CD14-positive monocyte (primary cell): ENCODE results near the gene DOK6. TPM values are rescaled to one million over a fixed set of nuclear protein-coding genes. Genes with fewer than 3 reads are reported as not detected.

Experiments used
- DNase-seq, 3 donors: peaks; one replicate each; pipeline ENCODE4 v3.0.0-alpha.2; 2011 to 2022
- H2AFZ ChIP-seq: 2 replicates; pipeline ENCODE4 v1.6.0; 2012; ENCODE audit warnings: mild to moderate bottlenecking, low read depth, low read length, inconsistent platforms; ENCODE audit not compliant: insufficient read depth, poor library complexity, severe bottlenecking
- H3K27ac ChIP-seq, 2 donors: 1 replicate in 1 of 2; 2 replicates in 1 of 2; pipeline ENCODE4 v1.5.1; 2012 to 2013; ENCODE audit warnings: low read length in 2 of 2, control low read depth in 1 of 2, inconsistent platforms in 1 of 2, low read depth in 1 of 2, mild to moderate bottlenecking in 1 of 2
- H3K27me3 ChIP-seq, 2 donors: one replicate each; pipeline versions ENCODE4 v1.6.0 to v1.6.1; 2011 to 2013; ENCODE audit warnings: low read length in 2 of 2; ENCODE audit not compliant: control insufficient read depth in 2 of 2, insufficient read depth in 2 of 2
- H3K36me3 ChIP-seq, 2 donors: replicated peaks in 1 of 2; 1 replicate in 1 of 2; 2 replicates in 1 of 2; pipeline versions ENCODE4 v1.5.1 to v1.6.1; 2012 to 2013; ENCODE audit warnings: low read length in 2 of 2, control low read depth in 1 of 2, inconsistent platforms in 1 of 2, mild to moderate bottlenecking in 1 of 2; ENCODE audit not compliant: insufficient read depth in 2 of 2, control insufficient read depth in 1 of 2
- H3K4me1 ChIP-seq, 2 donors: 1 replicate in 1 of 2; 2 replicates in 1 of 2; pipeline versions ENCODE4 v1.5.1 to v1.6.1; 2012 to 2013; ENCODE audit warnings: low read length in 2 of 2, control low read depth in 1 of 2, inconsistent platforms in 1 of 2, mild to moderate bottlenecking in 1 of 2, moderate library complexity in 1 of 2; ENCODE audit not compliant: insufficient read depth in 2 of 2, control insufficient read depth in 1 of 2
- H3K4me2 ChIP-seq: replicated peaks from 2 replicates; pipeline ENCODE3; 2012; ENCODE audit warnings: low read length, moderate library complexity, mild to moderate bottlenecking; ENCODE audit not compliant: poor library complexity, severe bottlenecking; ENCODE audit errors: extremely low read depth
- H3K4me3 ChIP-seq, 3 experiments: fragments of 200-600 bp in 1 of 3; sonication (generic) in 1 of 3; replicated peaks in 1 of 3; 1 replicate in 2 of 3; 2 replicates in 1 of 3; pipeline ENCODE4 v1.5.1; 2011 to 2013; ENCODE audit warnings: low read length in 3 of 3, mild to moderate bottlenecking in 3 of 3, control low read depth in 2 of 3, low read depth in 2 of 3, inconsistent platforms in 1 of 3, moderate library complexity in 1 of 3
- H3K79me2 ChIP-seq: 2 replicates; pipeline ENCODE4 v1.6.0; 2012; ENCODE audit warnings: mild to moderate bottlenecking, control low read depth, inconsistent platforms, low read length, moderate library complexity; ENCODE audit not compliant: insufficient read depth
- H3K9ac ChIP-seq: 2 replicates; pipeline ENCODE4 v1.6.0; 2017; ENCODE audit warnings: low read length, mild to moderate bottlenecking; ENCODE audit not compliant: insufficient read depth, poor library complexity, severe bottlenecking
- H3K9me3 ChIP-seq, 2 donors: replicated peaks in 1 of 2; 1 replicate in 1 of 2; 2 replicates in 1 of 2; pipeline versions ENCODE4 v1.5.1 to v1.6.1; 2012 to 2013; ENCODE audit warnings: low read length in 2 of 2, control low read depth in 1 of 2; ENCODE audit not compliant: control insufficient read depth in 1 of 2, insufficient read depth in 1 of 2
- H4K20me1 ChIP-seq: 2 replicates; pipeline ENCODE4 v1.6.0; 2012; ENCODE audit warnings: mild to moderate bottlenecking, low read length, control low read depth, moderate library complexity; ENCODE audit not compliant: insufficient read depth
- H3K27ac Mint-ChIP-seq, 7 donors: one replicate each; pipeline ENCODE4 v1.8.0; 2020; ENCODE audit warnings: mild to moderate bottlenecking in 7 of 7, mixed read lengths in 7 of 7, moderate library complexity in 6 of 7, inconsistent platforms in 2 of 7
- H3K27me3 Mint-ChIP-seq, 3 donors: one replicate each; pipeline ENCODE4 v1.8.0; 2021 to 2022; ENCODE audit warnings: low read depth in 3 of 3, mild to moderate bottlenecking in 3 of 3, mixed read lengths in 3 of 3, moderate library complexity in 3 of 3, inconsistent platforms in 1 of 3
- H3K36me3 Mint-ChIP-seq, 2 donors: one replicate each; pipeline ENCODE4 v1.8.0; 2020; ENCODE audit warnings: mixed read lengths in 2 of 2, inconsistent platforms in 1 of 2, mild to moderate bottlenecking in 1 of 2
- H3K4me1 Mint-ChIP-seq: one replicate; pipeline ENCODE4 v1.8.0; 2020; ENCODE audit warnings: mild to moderate bottlenecking, mixed read lengths
- H3K4me3 Mint-ChIP-seq, 2 donors: one replicate each; pipeline ENCODE4 v1.8.0; 2020; ENCODE audit warnings: mild to moderate bottlenecking in 2 of 2, mixed read lengths in 2 of 2, moderate library complexity in 1 of 2
- H3K9me3 Mint-ChIP-seq, 7 donors: one replicate each; pipeline ENCODE4 v1.8.0; 2020 to 2022; ENCODE audit warnings: mixed read lengths in 7 of 7, mild to moderate bottlenecking in 6 of 7, moderate library complexity in 6 of 7, inconsistent platforms in 2 of 7
- WGBS: methylation state at CpG from one replicate; pipeline ENCODE4 v1.1.5; 2013; ENCODE audit warnings: missing lambda C conversion rate; ENCODE audit not compliant: insufficient coverage; 5-methylcytosine and 5-hydroxymethylcytosine counted together
- intact Hi-C, 2 donors: fragments of 100-400 bp; cut with micrococcal nuclease; formaldehyde crosslinking; loops; one replicate each; pipeline versions ENCODE4 v1.15.0 to v1.15.1; 2023
- polyA plus RNA-seq, 3 donors: library from polyadenylated mRNA; depleted of rRNA in 1 of 3; unstranded in 2 of 3; stranded (reverse) in 1 of 3; fragments of 300-500 nt in 2 of 3; fragments of >200 nt in 1 of 3; fragmentation: Illumina TruSeq in 2 of 3; gene quantifications; 1 replicate in 2 of 3; 2 replicates in 1 of 3; pipeline ENCODE4 v1.2.3, GENCODE V29; 2012 to 2021
- TF ChIP-seq, protein P1 (sequence below): fragments of 200-600 bp; IDR thresholded peaks from one replicate; pipeline ENCODE4 v1.8.0; 2022; ENCODE audit warnings: antibody characterized with exemption, mild to moderate bottlenecking

Gene DOK6
- polyA plus RNA-seq, 3 donors = not detected

DNA sequence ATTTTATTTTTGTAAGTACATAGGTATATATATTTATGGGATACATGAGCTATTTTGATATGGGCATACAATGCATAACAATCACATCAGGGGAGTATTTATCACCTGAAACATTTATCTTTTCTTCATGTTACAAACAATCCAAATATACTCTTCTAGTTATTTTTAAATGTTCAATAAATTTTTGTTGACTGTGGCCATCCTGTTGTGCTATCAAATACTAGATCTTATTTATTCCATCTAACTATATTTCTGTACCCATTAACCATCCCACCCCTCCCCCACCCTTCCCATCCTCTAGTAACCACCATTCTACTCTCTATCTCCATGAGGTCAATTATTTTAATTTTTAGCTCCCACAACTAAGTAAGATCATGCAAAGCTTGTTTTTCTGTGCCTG is 390.0 kb downstream of the DOK6 start:
- Histone ChIP-seq H2AFZ (no peak overlapping the region), H3K4me3 (no peak overlapping the region), H3K9me3 (peaks cover 0 to 4% of the 10 kb centered on the region in 2 donors), H3K36me3 (no peaks in the 10 kb centered on the region), H3K4me1 (no peaks in the 10 kb centered on the region), H3K79me2 (no peaks in the 10 kb centered on the region), H3K27me3 (no peaks in the 10 kb centered on the region), H4K20me1 (no peaks in the 10 kb centered on the region), H3K9ac (no peak overlapping the region), H3K4me2 (no peak overlapping the region), H3K27ac (no peak overlapping the region)
- intact Hi-C loops = no loop called here
- TF ChIP-seq, protein P1, sequence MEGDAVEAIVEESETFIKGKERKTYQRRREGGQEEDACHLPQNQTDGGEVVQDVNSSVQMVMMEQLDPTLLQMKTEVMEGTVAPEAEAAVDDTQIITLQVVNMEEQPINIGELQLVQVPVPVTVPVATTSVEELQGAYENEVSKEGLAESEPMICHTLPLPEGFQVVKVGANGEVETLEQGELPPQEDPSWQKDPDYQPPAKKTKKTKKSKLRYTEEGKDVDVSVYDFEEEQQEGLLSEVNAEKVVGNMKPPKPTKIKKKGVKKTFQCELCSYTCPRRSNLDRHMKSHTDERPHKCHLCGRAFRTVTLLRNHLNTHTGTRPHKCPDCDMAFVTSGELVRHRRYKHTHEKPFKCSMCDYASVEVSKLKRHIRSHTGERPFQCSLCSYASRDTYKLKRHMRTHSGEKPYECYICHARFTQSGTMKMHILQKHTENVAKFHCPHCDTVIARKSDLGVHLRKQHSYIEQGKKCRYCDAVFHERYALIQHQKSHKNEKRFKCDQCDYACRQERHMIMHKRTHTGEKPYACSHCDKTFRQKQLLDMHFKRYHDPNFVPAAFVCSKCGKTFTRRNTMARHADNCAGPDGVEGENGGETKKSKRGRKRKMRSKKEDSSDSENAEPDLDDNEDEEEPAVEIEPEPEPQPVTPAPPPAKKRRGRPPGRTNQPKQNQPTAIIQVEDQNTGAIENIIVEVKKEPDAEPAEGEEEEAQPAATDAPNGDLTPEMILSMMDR = no peak
- DNase-seq = no peak
- H3K36me3 Mint-ChIP-seq = no peaks in the 10 kb centered on the region
- H3K4me1 Mint-ChIP-seq = no peaks in the 10 kb centered on the region
- peaks cover 0 to 6% (median 2%) of the 10 kb centered on the region in 7 donors for H3K9me3 Mint-ChIP-seq
- H3K27me3 Mint-ChIP-seq = no peaks in the 10 kb centered on the region
- H3K4me3 Mint-ChIP-seq = no peak overlapping the region
- H3K27ac Mint-ChIP-seq = no peak overlapping the region

DNA sequence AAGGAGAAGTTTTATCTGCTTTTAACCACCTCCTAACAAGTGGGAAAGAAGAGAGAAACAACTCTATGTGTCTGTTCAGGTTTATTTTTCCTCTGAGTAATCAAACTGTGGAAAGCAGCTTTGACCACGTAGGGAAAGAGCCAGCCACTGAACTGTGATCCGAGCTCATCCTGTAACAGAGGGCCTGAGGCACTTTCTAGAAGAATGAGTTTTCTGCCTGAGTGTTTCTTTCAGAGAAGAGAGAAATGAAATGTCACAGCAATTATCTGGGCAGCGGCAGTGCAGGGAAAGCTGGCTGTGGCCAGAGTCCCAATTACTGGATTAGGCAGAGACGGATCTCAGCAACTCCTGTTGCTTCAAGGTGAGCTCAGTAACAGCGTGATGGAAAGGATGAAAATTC is 395.1 kb downstream of the DOK6 start:
- Histone ChIP-seq H2AFZ (no peak overlapping the region), H3K36me3 (no peaks in the 10 kb centered on the region), H3K27me3 (no peaks in the 10 kb centered on the region), H3K4me3 (no peak overlapping the region), H3K27ac (no peak overlapping the region), H3K9ac (no peak overlapping the region), H4K20me1 (no peaks in the 10 kb centered on the region), H3K4me1 (no peaks in the 10 kb centered on the region), H3K79me2 (no peaks in the 10 kb centered on the region), H3K4me2 (no peak overlapping the region), H3K9me3 (peaks cover 0 to 4% of the 10 kb centered on the region in 2 donors)
- intact Hi-C loops = no loop called here
- DNase-seq = no peak
- peaks cover 0 to 6% (median 2%) of the 10 kb centered on the region in 7 donors for H3K9me3 Mint-ChIP-seq
- no peaks in the 10 kb centered on the region for H3K27me3 Mint-ChIP-seq
- WGBS = 87% methylated on average over 5 of the region's 5 CpGs
- H3K27ac Mint-ChIP-seq = no peak overlapping the region
- H3K4me3 Mint-ChIP-seq = no peak overlapping the region
- TF ChIP-seq, protein P1 = no peak
- no peaks in the 10 kb centered on the region for H3K4me1 Mint-ChIP-seq
- no peaks in the 10 kb centered on the region for H3K36me3 Mint-ChIP-seq
